Pancreas (tissue), 10 donors: ENCODE results near the gene CFAP73. TPM values are rescaled to one million over a fixed set of nuclear protein-coding genes. Genes with fewer than 3 reads are reported as not detected.

Experiments used
- ATAC-seq, 4 donors: fragments of 200-7000 bp; cut with Tn5 transposase; one replicate each; pipeline versions ENCODE4 v1.8.0 to v1.9.1; 2020; ENCODE audit warnings: mild to moderate bottlenecking in 4 of 4, moderate library complexity in 4 of 4
- DNase-seq, 6 donors: peaks; one replicate each; pipeline ENCODE4 v3.0.0-alpha.2; 2020
- FAIRE-seq: peaks from 2 replicates; lab custom pipeline; 2012; peaks lifted over from hg19 to GRCh38; lab: Jason Lieb, UNC
- H3K27ac ChIP-seq, 4 donors: fragments of 200-600 bp; sonication (generic); 1 replicate in 3 of 4; 2 replicates in 1 of 4; pipeline versions ENCODE4 v1.5.0 to v1.8.0; 2020
- H3K27me3 ChIP-seq, 4 donors: fragments of 200-600 bp; one replicate each; pipeline ENCODE4 v1.8.0; 2021
- H3K36me3 ChIP-seq, 3 donors: fragments of 200-600 bp; sonication (generic) in 1 of 3; one replicate each; pipeline versions ENCODE4 v1.5.0 to v1.8.0; 2020 to 2021
- H3K4me1 ChIP-seq, 3 donors: fragments of 200-600 bp; one replicate each; pipeline ENCODE4 v1.8.0; 2021
- H3K4me3 ChIP-seq, 4 donors: fragments of 200-600 bp; sonication (generic) in 2 of 4; one replicate each; pipeline versions ENCODE4 v1.5.0 to v1.8.0; 2020 to 2021
- H3K9me3 ChIP-seq, 4 donors: fragments of 200-600 bp; one replicate each; pipeline ENCODE4 v1.8.0; 2021
- CTCF ChIP-seq, 4 donors: fragments of 200-600 bp; sonication (generic) in 3 of 4; IDR thresholded peaks; one replicate each; pipeline versions ENCODE4 v1.5.0 to v1.8.0; 2021; ENCODE audit warnings: antibody characterized with exemption in 4 of 4
- WGBS, 2 donors: extraction: QIAGEN DNeasy Blood & Tissue Kit; methylation state at CpG; one replicate each; pipeline ENCODE4 v1.1.7; 2013; 5-methylcytosine and 5-hydroxymethylcytosine counted together
- intact Hi-C, 3 donors: fragments of 100-400 bp; cut with DNase I; formaldehyde crosslinking; loops; one replicate each; pipeline versions ENCODE4 v1.11.1 to v1.14.2; 2022
- polyA plus RNA-seq, 2 donors: library from polyadenylated mRNA; stranded (reverse); fragments of 200-250 nt; gene quantifications; one replicate each; pipeline ENCODE4 v1.2.3, GENCODE V29; 2013
- total RNA-seq, 6 donors: library from RNA; stranded (reverse); fragmentation: NEBNext Ultra II Directional in 4 of 6; extraction: Animal tissue kit (Norgen Biotek cat#: 25700) in 4 of 6; gene quantifications; one replicate each; pipeline versions ENCODE4 v1.2.1 to v1.2.4, GENCODE V29; 2021 to 2023
- donor health status: healthy with polysubstance abuse.
- donor health status: DM: no; HTN: no; CAD: no; lungs with moderate emphysema.
- donor health status: DM: no; HTN: no; CAD: no.
- donor health status: control.
- donor health status: control.
- donor health status: Bipolar disorder and iron deficiency.
- donor health status: DM: yes; HTN: yes; CAD: no.
- donor health status: DM: no; HTN: no; CAD: no.
- donor health status: DM: no; HTN: no; CAD: no.
- donor health status: DM: yes; HTN: yes; CAD: no.

CFAP73 gene
- total and polyA plus RNA-seq, 8 donors: 0.12 to 0.61 (median 0.23) TPM; not detected in 3

- H3K27me3 ChIP-seq: no peaks in the 10 kb centered on the region
- WGBS, 2 donors: 68 to 83% methylated on average over 1 of the region's 1 CpG
- peak in 1 of 6 donors; percentile 6 for DNase-seq
- no peaks in the 10 kb centered on the region for H3K36me3 ChIP-seq
- no peaks in the 10 kb centered on the region for H3K4me1 ChIP-seq
- FAIRE-seq: no peak
- no peak for TF ChIP-seq CTCF (IDR thresholded peaks at IDR 0.05)
- no peak overlapping the region for H3K27ac ChIP-seq
- H3K4me3 ChIP-seq: no peak overlapping the region
- intact Hi-C loops: no loop called here
- no peak for ATAC-seq
- H3K9me3 ChIP-seq: no peaks in the 10 kb centered on the region
Measured at GRCh38 chr12:113131556-113131955, 18.0 kb upstream of the CFAP73 start.

GRCh38 chr12:113133036-113133435 lies 16.5 kb upstream of the CFAP73 start:
- 64 to 68% methylated on average over 6 of the region's 6 CpGs for WGBS, 2 donors
- no peak for FAIRE-seq
- ATAC-seq: no peak
- peak in 1 of 6 donors; percentile 32 for DNase-seq
- Histone ChIP-seq H3K27ac (no peak overlapping the region), H3K27me3 (no peaks in the 10 kb centered on the region), H3K9me3 (no peaks in the 10 kb centered on the region), H3K36me3 (no peaks in the 10 kb centered on the region), H3K4me3 (no peak overlapping the region), H3K4me1 (no peaks in the 10 kb centered on the region)
- no peak for TF ChIP-seq CTCF (IDR thresholded peaks at IDR 0.05)
- intact Hi-C loops: no loop called here

GRCh38 chr12:113133666-113134065 lies 15.9 kb upstream of the CFAP73 start:
- no peak for ATAC-seq
- no peak for FAIRE-seq
- no peaks in the 10 kb centered on the region for H3K27me3 ChIP-seq
- no peaks in the 10 kb centered on the region for H3K4me1 ChIP-seq
- WGBS, 2 donors: 73 to 78% methylated on average over 3 of the region's 3 CpGs
- no peak overlapping the region for H3K4me3 ChIP-seq
- no peaks in the 10 kb centered on the region for H3K36me3 ChIP-seq
- TF ChIP-seq CTCF (IDR thresholded peaks at IDR 0.05): no peak
- DNase-seq: peak in 1 of 6 donors; percentile 17
- H3K9me3 ChIP-seq: no peaks in the 10 kb centered on the region
- intact Hi-C loops: no loop called here
- H3K27ac ChIP-seq: no peak overlapping the region

GRCh38 chr12:113134071-113134470 lies 15.5 kb upstream of the CFAP73 start:
- intact Hi-C loops: no loop called here
- Histone ChIP-seq H3K4me1 (no peaks in the 10 kb centered on the region), H3K36me3 (no peaks in the 10 kb centered on the region), H3K27me3 (no peaks in the 10 kb centered on the region), H3K27ac (no peak overlapping the region), H3K4me3 (peak overlapping the region in 1 of 4 donors; percentile 39), H3K9me3 (no peaks in the 10 kb centered on the region)
- ATAC-seq (no peak), DNase-seq (no peak), FAIRE-seq (no peak)
- WGBS, 2 donors: 75% methylated on average over 2 of the region's 2 CpGs
- no peak for TF ChIP-seq CTCF (IDR thresholded peaks at IDR 0.05)

- peak overlapping the region in 2 of 4 donors; percentile 36 to 39 for H3K4me3 ChIP-seq
- no peak for TF ChIP-seq CTCF (IDR thresholded peaks at IDR 0.05)
- 43 to 55% methylated on average over 6 of the region's 6 CpGs for WGBS, 2 donors
- no peaks in the 10 kb centered on the region for H3K27me3 ChIP-seq
- ATAC-seq (no peak), FAIRE-seq (no peak), DNase-seq (no peak)
- H3K27ac ChIP-seq: no peak overlapping the region
- H3K4me1 ChIP-seq: no peaks in the 10 kb centered on the region
- H3K9me3 ChIP-seq: no peaks in the 10 kb centered on the region
- intact Hi-C loops: no loop called here
- no peaks in the 10 kb centered on the region for H3K36me3 ChIP-seq
Measured at GRCh38 chr12:113134521-113134951, 15.0 kb upstream of the CFAP73 start.
